SH-SY5Y (cell line): ENCODE measurements around the gene AFMID.

Experiments
- GATA2 ChIP-seq: IDR thresholded peaks from 2 replicates; pipeline ENCODE4 v1.6.1; 2011; ENCODE audit warnings: mild to moderate bottlenecking, low read depth, low read length
- GATA3 ChIP-seq: IDR thresholded peaks from 2 replicates; pipeline ENCODE4 v1.6.1; 2011; ENCODE audit warnings: low read depth, mild to moderate bottlenecking, low read length, moderate library complexity

GRCh38 chr17:78168903-78169793 is 18.0 kb upstream of the AFMID start:
- TF ChIP-seq GATA3 = no peak
- TF ChIP-seq GATA2 = no peak
